ENCODE data around the gene GINS1. TPM values are rescaled to one million over a fixed set of nuclear protein-coding genes. Genes with fewer than 3 reads are reported as not detected.
A peak's percentile ranks its signal among the peaks of the same experiment; 100 is the strongest.

The GINS1 gene
- total and polyA plus RNA-seq, 2 donors (not counting 3 experiments of a cell fraction or from before 2014, with no cell fraction given) = 8.2 to 26.3 TPM

DNA sequence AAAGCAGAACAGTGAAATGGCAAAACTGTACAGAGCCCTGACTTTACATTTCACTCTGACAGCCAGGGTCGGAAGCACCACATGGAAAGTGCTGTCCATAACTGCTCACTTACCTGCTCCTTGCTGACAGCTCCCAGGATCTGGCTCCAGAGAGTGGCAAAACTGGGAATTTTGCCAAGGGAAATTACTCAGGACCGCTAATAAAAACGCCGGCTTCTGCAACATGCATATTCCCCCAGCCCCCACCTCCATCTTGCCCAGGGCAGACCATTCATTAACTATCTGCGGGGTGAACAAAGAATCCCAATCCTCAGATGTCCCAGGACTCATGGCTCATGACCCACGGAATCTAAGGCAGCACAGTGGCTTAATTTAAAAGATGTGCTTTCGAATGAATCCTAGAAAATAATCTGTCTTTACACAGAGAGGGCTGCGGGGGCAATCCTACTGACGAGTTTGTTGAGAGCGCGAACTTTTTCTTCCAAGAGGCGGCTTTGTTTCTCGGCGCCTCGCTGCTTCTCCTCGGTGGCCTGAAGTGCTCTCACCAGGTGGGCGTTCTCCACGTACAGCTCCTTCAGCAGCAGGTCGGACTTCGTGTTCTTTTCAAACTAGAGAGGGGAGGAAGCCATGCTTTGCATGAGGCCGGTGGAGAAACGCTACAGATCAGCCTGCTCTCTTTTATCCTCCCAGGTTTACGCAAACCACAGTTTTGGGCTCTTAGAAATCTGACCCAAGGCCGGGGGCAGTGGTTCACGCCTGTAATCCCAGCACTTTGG lies 45.8 kb downstream of the GINS1 start:
- H3K9me1 ChIP-seq (replicated peaks; ENCODE audit: control insufficient read depth, extremely low read depth, insufficient read depth, low read length) = no peaks in the 10 kb centered on the region
- DNase-seq (ENCODE audit: low read depth, low spot score) (peak; percentile 5), FAIRE-seq (peak; percentile 53)
- no peak overlapping the region for H3K4me2 ChIP-seq (ENCODE audit: insufficient read depth, low read length)
- CTCF ChIA-PET = no interaction called here
- POLR2A ChIA-PET = no interaction called here
- peaks cover 3 to 16% of the 10 kb centered on the region in 2 experiments for H3K36me3 ChIP-seq (ENCODE audit: control insufficient read depth in 2 of 2, extremely low read depth in 1 of 2, insufficient read depth in 2 of 2, low read length in 2 of 2)
- no peaks in the 10 kb centered on the region for H3K4me1 ChIP-seq (ENCODE audit: control insufficient read depth, extremely low read depth, insufficient read depth, low read length)
- H3K27me3 ChIP-seq (ENCODE audit: control insufficient read depth in 2 of 2, insufficient read depth in 2 of 2, low read length in 2 of 2) = no peaks in the 10 kb centered on the region
- BruUV-seq (replicated peaks) = TSS peak; percentile 83
- no peaks in the 10 kb centered on the region for H3K9me3 ChIP-seq (replicated peaks; ENCODE audit: control insufficient read depth, insufficient read depth, low read length)
- dilution Hi-C loops (cut with MboI; ENCODE audit: extremely low pct_ligation_motif_present, low sequenced_read_pairs) (no loop called here), intact Hi-C loops (cut with micrococcal nuclease) (no loop called here)
- no peak overlapping the region for H3K27ac ChIP-seq (ENCODE audit: insufficient read depth, low read depth, low read length)
- TF ChIP-seq, protein P1, sequence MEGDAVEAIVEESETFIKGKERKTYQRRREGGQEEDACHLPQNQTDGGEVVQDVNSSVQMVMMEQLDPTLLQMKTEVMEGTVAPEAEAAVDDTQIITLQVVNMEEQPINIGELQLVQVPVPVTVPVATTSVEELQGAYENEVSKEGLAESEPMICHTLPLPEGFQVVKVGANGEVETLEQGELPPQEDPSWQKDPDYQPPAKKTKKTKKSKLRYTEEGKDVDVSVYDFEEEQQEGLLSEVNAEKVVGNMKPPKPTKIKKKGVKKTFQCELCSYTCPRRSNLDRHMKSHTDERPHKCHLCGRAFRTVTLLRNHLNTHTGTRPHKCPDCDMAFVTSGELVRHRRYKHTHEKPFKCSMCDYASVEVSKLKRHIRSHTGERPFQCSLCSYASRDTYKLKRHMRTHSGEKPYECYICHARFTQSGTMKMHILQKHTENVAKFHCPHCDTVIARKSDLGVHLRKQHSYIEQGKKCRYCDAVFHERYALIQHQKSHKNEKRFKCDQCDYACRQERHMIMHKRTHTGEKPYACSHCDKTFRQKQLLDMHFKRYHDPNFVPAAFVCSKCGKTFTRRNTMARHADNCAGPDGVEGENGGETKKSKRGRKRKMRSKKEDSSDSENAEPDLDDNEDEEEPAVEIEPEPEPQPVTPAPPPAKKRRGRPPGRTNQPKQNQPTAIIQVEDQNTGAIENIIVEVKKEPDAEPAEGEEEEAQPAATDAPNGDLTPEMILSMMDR (IDR thresholded peaks at IDR 0.05; ENCODE audit: extremely low read depth in 1 of 2, insufficient read depth in 1 of 2, low read depth in 1 of 2, low read length in 2 of 2) = no peak
- no peak for TF ChIP-seq POLR2AphosphoS5 (IDR thresholded peaks at IDR 0.05; ENCODE audit: insufficient read depth, low read depth, low read length)
- no peak for TF ChIP-seq GATA2 (IDR thresholded peaks at IDR 0.05; ENCODE audit: insufficient read depth, insufficient read length, low read depth, low read length)
- TF ChIP-seq POLR2A (IDR thresholded peaks at IDR 0.05; ENCODE audit: low read depth, low read length) = no peak
- no peak for TF ChIP-seq FOS (IDR thresholded peaks at IDR 0.05; ENCODE audit: borderline replicate concordance, insufficient read depth, low read length)
- TF ChIP-seq JUN (IDR thresholded peaks at IDR 0.05; ENCODE audit: borderline replicate concordance, insufficient read depth, insufficient read length, low read depth) = no peak
- TF ChIP-seq MYC (IDR thresholded peaks at IDR 0.05; ENCODE audit: low read depth, low read length) = no peak
- TF ChIP-seq EZH2 (IDR thresholded peaks at IDR 0.05; ENCODE audit: borderline replicate concordance, low read depth, low read length, severe bottlenecking) = no peak
- no peak for TF ChIP-seq MAX (IDR thresholded peaks at IDR 0.05; ENCODE audit: insufficient read depth, insufficient read length)
- no peak overlapping the region for H3K9ac ChIP-seq (replicated peaks; ENCODE audit: extremely low read depth, insufficient read depth, low read length)
- H2AFZ ChIP-seq (ENCODE audit: low read depth, low read length) = no peak overlapping the region
- no peaks in the 10 kb centered on the region for H4K20me1 ChIP-seq (replicated peaks; ENCODE audit: control insufficient read depth, extremely low read depth, insufficient read depth, low read length)
- H3K79me2 ChIP-seq (ENCODE audit: control insufficient read depth, insufficient read depth, low read length) = no peaks in the 10 kb centered on the region
- H3K4me3 ChIP-seq (replicated peaks in 1 of 3; ENCODE audit: insufficient read depth in 1 of 3, low read depth in 1 of 3, low read length in 3 of 3) = no peak overlapping the region

All from endothelial cell of umbilical vein (primary cell).